K562 (cell line): ENCODE results near the gene MXRA7. TPM values are rescaled to one million over a fixed set of nuclear protein-coding genes. Genes with fewer than 3 reads are reported as not detected.

ENCODE experiments used
- CREBBP ChIP-seq: IDR thresholded peaks from one replicate; pipeline ENCODE4 v1.6.1; 2012; ENCODE audit warnings: low read depth, mild to moderate bottlenecking, control low read depth, inconsistent platforms, low read length
- KAT8 ChIP-seq: fragments of 450-650 bp; IDR thresholded peaks from 2 replicates; pipeline ENCODE4 v1.6.1; 2016; ENCODE audit warnings: low read depth, mild to moderate bottlenecking
- POLR2A ChIP-seq: fragments of 450-650 bp; conservative IDR thresholded peaks from 2 replicates; pipeline ENCODE4 v1.6.1; 2016
- PTBP1 ChIP-seq: fragments of 200-400 bp; formaldehyde crosslinking; IDR thresholded peaks from 2 replicates; pipeline ENCODE4 v1.6.1; 2017; ENCODE audit warnings: low read depth, low read length
- RBM22 ChIP-seq: fragments of 200-400 bp; formaldehyde crosslinking; IDR thresholded peaks from 2 replicates; pipeline ENCODE4 v1.6.1; 2018; ENCODE audit warnings: low read length, low read depth; ENCODE audit not compliant: poor library complexity, severe bottlenecking
- TAF9B ChIP-seq: fragments of 450-650 bp; IDR thresholded peaks from 2 replicates; pipeline ENCODE4 v1.6.1; 2018; ENCODE audit warnings: mild to moderate bottlenecking; ENCODE audit not compliant: partially characterized antibody
- TCF7 ChIP-seq: sonication (generic); IDR thresholded peaks from 2 replicates; pipeline ENCODE4 v1.6.1; 2016; ENCODE audit warnings: antibody characterized with exemption, borderline replicate concordance
- ZFP30 ChIP-seq: fragments of 250-450 bp; sonication (Bioruptor Pico); IDR thresholded peaks from 2 replicates; pipeline ENCODE4 v1.8.0; 2022; ENCODE audit warnings: moderate library complexity, mild to moderate bottlenecking, inconsistent platforms, borderline replicate concordance
- ZNF124 ChIP-seq: sonication (generic); formaldehyde crosslinking; IDR thresholded peaks from 2 replicates; pipeline ENCODE4 v1.8.1; 2022; ENCODE audit warnings: missing genetic modification reagents
- ZNF324 ChIP-seq: fragments of 250-450 bp; sonication (Bioruptor Pico); IDR thresholded peaks from 2 replicates; pipeline ENCODE4 v1.4.0; 2020; ENCODE audit warnings: mild to moderate bottlenecking
- polyA plus RNA-seq, 8 experiments: library from polyadenylated mRNA; depleted of rRNA in 4 of 8; stranded (reverse) in 5 of 8; unstranded in 3 of 8; fragments of >200 nt; fragmentation: Nextera tagmentation in 2 of 8; fragmentation: Illumina TruSeq in 1 of 8; extraction: Ambion mirVana in 2 of 8; extraction: Trizol in 1 of 8; gene quantifications; 2 replicates each; pipeline versions ENCODE4 v1.2.1 to v1.2.3, GENCODE V29; 2011 to 2014; ENCODE audit warnings: inconsistent platforms in 1 of 8, missing spikeins in 1 of 8
- total RNA-seq, 7 experiments: library from RNA; depleted of rRNA in 6 of 7; stranded (reverse); fragments of >200 nt in 6 of 7; fragmentation: Illumina TruSeq in 2 of 7; extraction: Trizol in 2 of 7; gene quantifications; 2 replicates each; pipeline versions ENCODE4 v1.2.1 to v1.2.3, GENCODE V29; 2011 to 2021; ENCODE audit warnings: low replicate concordance in 1 of 7
- TF ChIP-seq, protein P1 (sequence below): fragments of 250-450 bp; sonication (Bioruptor Pico); IDR thresholded peaks from 2 replicates; pipeline ENCODE4 v1.8.0; 2022; ENCODE audit warnings: inconsistent platforms, mild to moderate bottlenecking, moderate library complexity, borderline replicate concordance
- TF ChIP-seq, protein P2 (sequence below): fragments of 150-350 bp; conservative IDR thresholded peaks from 2 replicates; pipeline ENCODE4 v1.6.1; 2014; ENCODE audit warnings: low read length
- TF ChIP-seq, protein P3 (sequence below): fragments of 450-650 bp; IDR thresholded peaks from 2 replicates; pipeline ENCODE4 v1.6.1; 2016; ENCODE audit warnings: borderline replicate concordance
- TF ChIP-seq, protein P4 (sequence below): fragments of 250-450 bp; sonication (Bioruptor Pico); IDR thresholded peaks from 2 replicates; pipeline ENCODE4 v1.9.0; 2021; ENCODE audit warnings: mild to moderate bottlenecking
- TF ChIP-seq, protein P5 (sequence below): fragments of 450-650 bp; conservative IDR thresholded peaks from 2 replicates; pipeline ENCODE4 v1.6.1; 2016; ENCODE audit warnings: missing genetic modification characterization, low read depth, mild to moderate bottlenecking, missing compliant biosample characterization, moderate library complexity
- TF ChIP-seq, protein P6 (sequence below): sonication (generic); formaldehyde crosslinking; IDR thresholded peaks from 2 replicates; pipeline ENCODE4 v1.8.0; 2022; ENCODE audit warnings: mild to moderate bottlenecking, missing genetic modification reagents

The MXRA7 gene
- total and polyA plus RNA-seq, 9 of the 15 experiments (the other 6 are each of a cell fraction or from before 2014, with no cell fraction given): 2.6 to 38.4 (median 14.3) TPM

DNA sequence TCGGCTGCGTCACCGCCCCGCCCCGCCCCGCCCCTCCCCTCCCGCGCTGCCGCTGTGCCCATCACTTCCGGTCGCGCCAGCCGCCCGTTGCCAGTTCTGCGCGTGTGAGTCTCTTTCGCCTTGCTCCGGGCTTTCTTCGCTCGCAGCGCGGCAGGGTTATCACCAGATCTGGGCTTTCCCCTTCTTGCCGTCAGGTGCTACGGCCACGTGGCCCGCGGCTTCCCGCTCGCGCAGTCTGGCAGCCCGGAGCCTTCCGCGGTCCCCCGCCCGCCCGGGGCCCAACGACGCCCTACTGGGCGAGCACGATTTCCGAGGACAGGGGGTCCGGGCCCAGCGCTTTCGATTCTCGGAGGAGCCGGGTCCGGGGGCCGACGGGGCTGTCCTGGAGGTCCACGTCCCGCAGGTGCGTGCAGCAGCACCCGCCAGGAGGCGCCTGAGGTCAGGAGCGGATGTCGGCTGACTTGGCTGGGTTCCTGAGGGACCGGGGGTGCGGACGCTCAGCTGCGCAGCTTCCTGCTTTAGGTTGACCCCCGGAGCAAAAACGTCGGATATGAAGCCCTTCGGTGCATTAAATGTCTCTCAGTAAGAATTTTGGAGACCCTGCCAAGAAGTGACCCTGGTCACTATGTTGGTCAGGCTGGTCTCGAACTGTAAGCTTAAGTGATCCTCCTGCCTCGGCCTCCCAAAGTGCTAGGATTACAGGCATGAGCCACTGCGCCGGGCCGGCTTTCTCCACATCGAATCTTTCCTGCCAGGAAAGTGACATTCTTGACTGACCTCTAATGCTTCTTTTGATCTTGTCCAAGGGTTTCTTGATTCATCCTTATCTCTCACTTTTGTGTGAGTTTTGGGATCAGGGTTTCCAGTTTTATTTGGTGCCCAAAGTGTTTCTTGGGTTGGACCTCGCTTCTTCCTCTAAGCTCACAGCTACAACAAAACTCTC, 16.3 kb upstream of the MXRA7 start, which contains the start of gene METTL23 (continued):
- TF ChIP-seq, protein P1, sequence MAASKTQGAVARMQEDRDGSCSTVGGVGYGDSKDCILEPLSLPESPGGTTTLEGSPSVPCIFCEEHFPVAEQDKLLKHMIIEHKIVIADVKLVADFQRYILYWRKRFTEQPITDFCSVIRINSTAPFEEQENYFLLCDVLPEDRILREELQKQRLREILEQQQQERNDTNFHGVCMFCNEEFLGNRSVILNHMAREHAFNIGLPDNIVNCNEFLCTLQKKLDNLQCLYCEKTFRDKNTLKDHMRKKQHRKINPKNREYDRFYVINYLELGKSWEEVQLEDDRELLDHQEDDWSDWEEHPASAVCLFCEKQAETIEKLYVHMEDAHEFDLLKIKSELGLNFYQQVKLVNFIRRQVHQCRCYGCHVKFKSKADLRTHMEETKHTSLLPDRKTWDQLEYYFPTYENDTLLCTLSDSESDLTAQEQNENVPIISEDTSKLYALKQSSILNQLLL (CRISPR knock-in tag): no peak
- TF ChIP-seq, protein P2, sequence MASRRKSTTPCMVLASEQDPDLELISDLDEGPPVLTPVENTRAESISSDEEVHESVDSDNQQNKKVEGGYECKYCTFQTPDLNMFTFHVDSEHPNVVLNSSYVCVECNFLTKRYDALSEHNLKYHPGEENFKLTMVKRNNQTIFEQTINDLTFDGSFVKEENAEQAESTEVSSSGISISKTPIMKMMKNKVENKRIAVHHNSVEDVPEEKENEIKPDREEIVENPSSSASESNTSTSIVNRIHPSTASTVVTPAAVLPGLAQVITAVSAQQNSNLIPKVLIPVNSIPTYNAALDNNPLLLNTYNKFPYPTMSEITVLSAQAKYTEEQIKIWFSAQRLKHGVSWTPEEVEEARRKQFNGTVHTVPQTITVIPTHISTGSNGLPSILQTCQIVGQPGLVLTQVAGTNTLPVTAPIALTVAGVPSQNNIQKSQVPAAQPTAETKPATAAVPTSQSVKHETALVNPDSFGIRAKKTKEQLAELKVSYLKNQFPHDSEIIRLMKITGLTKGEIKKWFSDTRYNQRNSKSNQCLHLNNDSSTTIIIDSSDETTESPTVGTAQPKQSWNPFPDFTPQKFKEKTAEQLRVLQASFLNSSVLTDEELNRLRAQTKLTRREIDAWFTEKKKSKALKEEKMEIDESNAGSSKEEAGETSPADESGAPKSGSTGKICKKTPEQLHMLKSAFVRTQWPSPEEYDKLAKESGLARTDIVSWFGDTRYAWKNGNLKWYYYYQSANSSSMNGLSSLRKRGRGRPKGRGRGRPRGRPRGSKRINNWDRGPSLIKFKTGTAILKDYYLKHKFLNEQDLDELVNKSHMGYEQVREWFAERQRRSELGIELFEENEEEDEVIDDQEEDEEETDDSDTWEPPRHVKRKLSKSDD: no peak
- TF ChIP-seq CREBBP: no peak
- peak; percentile 66 for TF ChIP-seq RBM22
- TF ChIP-seq, protein P3, sequence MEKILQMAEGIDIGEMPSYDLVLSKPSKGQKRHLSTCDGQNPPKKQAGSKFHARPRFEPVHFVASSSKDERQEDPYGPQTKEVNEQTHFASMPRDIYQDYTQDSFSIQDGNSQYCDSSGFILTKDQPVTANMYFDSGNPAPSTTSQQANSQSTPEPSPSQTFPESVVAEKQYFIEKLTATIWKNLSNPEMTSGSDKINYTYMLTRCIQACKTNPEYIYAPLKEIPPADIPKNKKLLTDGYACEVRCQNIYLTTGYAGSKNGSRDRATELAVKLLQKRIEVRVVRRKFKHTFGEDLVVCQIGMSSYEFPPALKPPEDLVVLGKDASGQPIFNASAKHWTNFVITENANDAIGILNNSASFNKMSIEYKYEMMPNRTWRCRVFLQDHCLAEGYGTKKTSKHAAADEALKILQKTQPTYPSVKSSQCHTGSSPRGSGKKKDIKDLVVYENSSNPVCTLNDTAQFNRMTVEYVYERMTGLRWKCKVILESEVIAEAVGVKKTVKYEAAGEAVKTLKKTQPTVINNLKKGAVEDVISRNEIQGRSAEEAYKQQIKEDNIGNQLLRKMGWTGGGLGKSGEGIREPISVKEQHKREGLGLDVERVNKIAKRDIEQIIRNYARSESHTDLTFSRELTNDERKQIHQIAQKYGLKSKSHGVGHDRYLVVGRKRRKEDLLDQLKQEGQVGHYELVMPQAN: peak; percentile 89; the same call in 1 of the 2 replicates
- TF ChIP-seq, protein P4, sequence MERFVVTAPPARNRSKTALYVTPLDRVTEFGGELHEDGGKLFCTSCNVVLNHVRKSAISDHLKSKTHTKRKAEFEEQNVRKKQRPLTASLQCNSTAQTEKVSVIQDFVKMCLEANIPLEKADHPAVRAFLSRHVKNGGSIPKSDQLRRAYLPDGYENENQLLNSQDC (CRISPR knock-in tag): no peak
- TF ChIP-seq TCF7: no peak
- TF ChIP-seq TAF9B: peak; percentile 21
- no peak for TF ChIP-seq ZNF124 (CRISPR knock-in tag)
- TF ChIP-seq POLR2A: peak; percentile 81; the same call in 1 of the 2 replicates
- TF ChIP-seq KAT8: no peak
- TF ChIP-seq, protein P5, sequence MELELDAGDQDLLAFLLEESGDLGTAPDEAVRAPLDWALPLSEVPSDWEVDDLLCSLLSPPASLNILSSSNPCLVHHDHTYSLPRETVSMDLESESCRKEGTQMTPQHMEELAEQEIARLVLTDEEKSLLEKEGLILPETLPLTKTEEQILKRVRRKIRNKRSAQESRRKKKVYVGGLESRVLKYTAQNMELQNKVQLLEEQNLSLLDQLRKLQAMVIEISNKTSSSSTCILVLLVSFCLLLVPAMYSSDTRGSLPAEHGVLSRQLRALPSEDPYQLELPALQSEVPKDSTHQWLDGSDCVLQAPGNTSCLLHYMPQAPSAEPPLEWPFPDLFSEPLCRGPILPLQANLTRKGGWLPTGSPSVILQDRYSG (tag): 0 out of 2 replicates have a peak, but pooled peaks have one; percentile 28
- TF ChIP-seq, protein P6, sequence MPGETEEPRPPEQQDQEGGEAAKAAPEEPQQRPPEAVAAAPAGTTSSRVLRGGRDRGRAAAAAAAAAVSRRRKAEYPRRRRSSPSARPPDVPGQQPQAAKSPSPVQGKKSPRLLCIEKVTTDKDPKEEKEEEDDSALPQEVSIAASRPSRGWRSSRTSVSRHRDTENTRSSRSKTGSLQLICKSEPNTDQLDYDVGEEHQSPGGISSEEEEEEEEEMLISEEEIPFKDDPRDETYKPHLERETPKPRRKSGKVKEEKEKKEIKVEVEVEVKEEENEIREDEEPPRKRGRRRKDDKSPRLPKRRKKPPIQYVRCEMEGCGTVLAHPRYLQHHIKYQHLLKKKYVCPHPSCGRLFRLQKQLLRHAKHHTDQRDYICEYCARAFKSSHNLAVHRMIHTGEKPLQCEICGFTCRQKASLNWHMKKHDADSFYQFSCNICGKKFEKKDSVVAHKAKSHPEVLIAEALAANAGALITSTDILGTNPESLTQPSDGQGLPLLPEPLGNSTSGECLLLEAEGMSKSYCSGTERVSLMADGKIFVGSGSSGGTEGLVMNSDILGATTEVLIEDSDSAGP (CRISPR knock-in tag): no peak
- no peak for TF ChIP-seq ZFP30 (CRISPR knock-in tag)
- no peak for TF ChIP-seq PTBP1
- TF ChIP-seq ZNF324 (CRISPR knock-in tag): no peak
